Caco-2 (cell line): ENCODE measurements around the gene SPOCK1. TPM values are rescaled to one million over a fixed set of nuclear protein-coding genes. Genes with fewer than 3 reads are reported as not detected.

ENCODE experiments used
- BruUV-seq: library from RNA; stranded (reverse); fragments of 400-500 nt; replicated peaks from 2 replicates; lab custom pipeline; 2021; lab: Mats Ljungman, UMichigan
- CTCF ChIA-PET: fragments of 300-600 bp; sonication (Branson Sonifier 250); formaldehyde crosslinking; loops from one replicate; lab custom pipeline; 2022; ENCODE audit warnings: antibody characterized with exemption; lab: Charles Lee
- POLR2A ChIA-PET: fragments of 300-600 bp; sonication (Branson Sonifier 250); formaldehyde crosslinking; loops from one replicate; lab custom pipeline; 2022; ENCODE audit warnings: antibody characterized with exemption; lab: Charles Lee
- DNase-seq, 2 experiments: peaks; one replicate each; pipeline versions ENCODE4 v3.0.0 to v3.0.0-alpha.2; 2020 to 2022
- H3K27me3 ChIP-seq: replicated peaks from 2 replicates; pipeline ENCODE4 v1.6.0; 2011; ENCODE audit warnings: low read length; ENCODE audit not compliant: control insufficient read depth, insufficient read depth
- H3K36me3 ChIP-seq: 2 replicates; pipeline ENCODE4 v1.5.1; 2011; ENCODE audit warnings: low read length; ENCODE audit not compliant: control insufficient read depth, insufficient read depth
- H3K4me1 ChIP-seq: fragments of 250-450 bp; sonication (Bioruptor Pico); 2 replicates; pipeline ENCODE4 v1.5.1; 2020; ENCODE audit warnings: mild to moderate bottlenecking
- H3K4me3 ChIP-seq: 2 replicates; pipeline ENCODE4 v1.5.1; 2011; ENCODE audit warnings: low read depth, mild to moderate bottlenecking, control low read depth, low read length
- H3K9me3 ChIP-seq: fragments of 250-450 bp; sonication (Bioruptor Pico); 2 replicates; pipeline ENCODE4 v1.5.1; 2020; ENCODE audit warnings: mild to moderate bottlenecking, moderate library complexity
- H3K27ac Mint-ChIP-seq: one replicate; pipeline ENCODE4 v1.8.0; 2022; ENCODE audit warnings: mixed read lengths; ENCODE audit not compliant: unreplicated experiment
- H3K27me3 Mint-ChIP-seq: one replicate; pipeline ENCODE4 v1.8.0; 2022; ENCODE audit warnings: mixed read lengths; ENCODE audit not compliant: insufficient read depth, unreplicated experiment
- H3K36me3 Mint-ChIP-seq: one replicate; pipeline ENCODE4 v1.8.0; 2022; ENCODE audit warnings: mild to moderate bottlenecking, mixed read lengths; ENCODE audit not compliant: insufficient read depth, unreplicated experiment
- H3K4me1 Mint-ChIP-seq: one replicate; pipeline ENCODE4 v1.8.0; 2022; ENCODE audit warnings: low read depth, mixed read lengths; ENCODE audit not compliant: unreplicated experiment
- H3K4me3 Mint-ChIP-seq: one replicate; pipeline ENCODE4 v1.8.0; 2022; ENCODE audit warnings: mild to moderate bottlenecking, moderate library complexity, mixed read lengths; ENCODE audit not compliant: unreplicated experiment
- H3K9me3 Mint-ChIP-seq: one replicate; pipeline ENCODE4 v1.8.0; 2022; ENCODE audit warnings: mixed read lengths; ENCODE audit not compliant: unreplicated experiment
- CTCF ChIP-seq, 2 experiments: fragments of 200-600 bp in 1 of 2; IDR thresholded peaks; 1 replicate in 1 of 2; 2 replicates in 1 of 2; pipeline versions ENCODE4 v1.5.1 to v1.8.0; 2011 to 2022; ENCODE audit warnings: antibody characterized with exemption in 1 of 2, control low read depth in 1 of 2, inconsistent platforms in 1 of 2, low read depth in 1 of 2, low read length in 1 of 2, mild to moderate bottlenecking in 1 of 2, moderate library complexity in 1 of 2; ENCODE audit not compliant: insufficient read depth in 1 of 2, severe bottlenecking in 1 of 2, unreplicated experiment in 1 of 2
- intact Hi-C: fragments of 100-400 bp; cut with micrococcal nuclease; formaldehyde crosslinking; loops from one replicate; pipeline ENCODE4 v1.10.0; 2022; ENCODE audit not compliant: unreplicated experiment
- total RNA-seq: library from RNA; stranded (reverse); gene quantifications from 2 replicates; pipeline ENCODE4 v1.2.3, GENCODE V29; 2022

Gene SPOCK1
- total RNA-seq, 1 experiment from 2014 or later = not detected

GRCh38 chr5:137034213-137034612 is 464.9 kb downstream of the SPOCK1 start:
- H3K27me3 Mint-ChIP-seq = peaks cover 12% of the 10 kb centered on the region

GRCh38 chr5:137032929-137033328 is 466.2 kb downstream of the SPOCK1 start:
- POLR2A ChIA-PET = no interaction called here
- Histone ChIP-seq H3K27me3 (peaks cover 3% of the 10 kb centered on the region), H3K4me1 (no peaks in the 10 kb centered on the region), H3K4me3 (no peak overlapping the region), H3K9me3 (no peaks in the 10 kb centered on the region), H3K36me3 (no peaks in the 10 kb centered on the region)
- intact Hi-C loops = no loop called here
- no TSS peak for BruUV-seq
- Mint-ChIP-seq H3K36me3 (no peaks in the 10 kb centered on the region), H3K27ac (no peak overlapping the region), H3K27me3 (peaks cover 12% of the 10 kb centered on the region), H3K4me3 (no peak overlapping the region), H3K4me1 (no peaks in the 10 kb centered on the region), H3K9me3 (no peaks in the 10 kb centered on the region)
- no peak for TF ChIP-seq CTCF (IDR thresholded peaks at IDR 0.05; ENCODE audit: insufficient read depth in 1 of 2, low read depth in 1 of 2, low read length in 1 of 2, severe bottlenecking in 1 of 2, unreplicated experiment in 1 of 2)
- DNase-seq = no peak
- CTCF ChIA-PET = no interaction called here

More at GRCh38 chr5:137034213-137034612, 464.9 kb downstream of the SPOCK1 start:
- Histone ChIP-seq H3K36me3 (no peaks in the 10 kb centered on the region), H3K9me3 (no peaks in the 10 kb centered on the region), H3K27me3 (peaks cover 3% of the 10 kb centered on the region), H3K4me3 (no peak overlapping the region), H3K4me1 (no peaks in the 10 kb centered on the region)
- BruUV-seq = no TSS peak
- DNase-seq = no peak
- intact Hi-C loops = no loop called here
- CTCF ChIA-PET = no interaction called here
- H3K36me3 Mint-ChIP-seq = no peaks in the 10 kb centered on the region
- no peaks in the 10 kb centered on the region for H3K9me3 Mint-ChIP-seq
- POLR2A ChIA-PET = no interaction called here
- TF ChIP-seq CTCF (IDR thresholded peaks at IDR 0.05; ENCODE audit: insufficient read depth in 1 of 2, low read depth in 1 of 2, low read length in 1 of 2, severe bottlenecking in 1 of 2, unreplicated experiment in 1 of 2) = no peak
- H3K27ac Mint-ChIP-seq = no peak overlapping the region
- no peaks in the 10 kb centered on the region for H3K4me1 Mint-ChIP-seq
- H3K4me3 Mint-ChIP-seq = no peak overlapping the region

GRCh38 chr5:137027758-137028157 is 471.4 kb downstream of the SPOCK1 start:
- no TSS peak for BruUV-seq
- POLR2A ChIA-PET = no interaction called here

More at GRCh38 chr5:137027758-137028157, 471.4 kb downstream of the SPOCK1 start:
- Mint-ChIP-seq H3K27ac (no peak overlapping the region), H3K4me1 (no peaks in the 10 kb centered on the region), H3K4me3 (no peak overlapping the region), H3K36me3 (no peaks in the 10 kb centered on the region), H3K9me3 (no peaks in the 10 kb centered on the region), H3K27me3 (peaks cover 12% of the 10 kb centered on the region)
- Histone ChIP-seq H3K36me3 (no peaks in the 10 kb centered on the region), H3K4me1 (no peaks in the 10 kb centered on the region), H3K9me3 (no peaks in the 10 kb centered on the region), H3K27me3 (peaks cover 2% of the 10 kb centered on the region; the same call in 1 of the 2 replicates), H3K4me3 (no peak overlapping the region)
- CTCF ChIA-PET = no interaction called here
- TF ChIP-seq CTCF (IDR thresholded peaks at IDR 0.05; ENCODE audit: insufficient read depth in 1 of 2, low read depth in 1 of 2, low read length in 1 of 2, severe bottlenecking in 1 of 2, unreplicated experiment in 1 of 2) = no peak
- DNase-seq = no peak
- intact Hi-C loops = no loop called here
